ENCODE data around the gene GAK.

GAK gene

DNA sequence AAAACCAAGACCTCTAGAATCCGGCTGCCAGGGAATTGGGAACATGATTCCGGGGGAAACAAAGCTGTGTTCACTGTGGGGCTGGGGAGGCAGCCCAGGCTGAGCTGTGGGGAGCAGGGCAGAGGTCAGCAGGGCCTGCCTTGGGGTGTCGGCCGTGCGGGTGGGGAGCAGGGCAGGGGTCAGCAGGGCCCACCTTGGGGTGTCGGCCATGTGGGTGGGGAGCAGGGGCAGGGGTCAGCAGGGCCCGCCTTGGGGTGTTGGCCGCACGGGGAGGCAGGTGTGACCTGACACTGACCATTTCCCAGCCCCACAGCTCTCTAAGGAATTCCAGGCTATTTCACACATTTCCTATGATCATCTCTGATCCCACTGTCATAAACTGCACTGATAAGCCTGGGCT lies 60.6 kb downstream of the GAK start:
- Histone ChIP-seq H3K36me3 (ENCODE audit: insufficient read depth, low read length) (peaks cover 96% of the 10 kb centered on the region), H3K4me3 (ENCODE audit: low read depth in 1 of 2, low read length in 2 of 2) (no peak overlapping the region)
- TF ChIP-seq EZH2 (IDR thresholded peaks at IDR 0.05; ENCODE audit: borderline replicate concordance, low read depth, low read length, severe bottlenecking) = no peak
- TF ChIP-seq, protein P1, sequence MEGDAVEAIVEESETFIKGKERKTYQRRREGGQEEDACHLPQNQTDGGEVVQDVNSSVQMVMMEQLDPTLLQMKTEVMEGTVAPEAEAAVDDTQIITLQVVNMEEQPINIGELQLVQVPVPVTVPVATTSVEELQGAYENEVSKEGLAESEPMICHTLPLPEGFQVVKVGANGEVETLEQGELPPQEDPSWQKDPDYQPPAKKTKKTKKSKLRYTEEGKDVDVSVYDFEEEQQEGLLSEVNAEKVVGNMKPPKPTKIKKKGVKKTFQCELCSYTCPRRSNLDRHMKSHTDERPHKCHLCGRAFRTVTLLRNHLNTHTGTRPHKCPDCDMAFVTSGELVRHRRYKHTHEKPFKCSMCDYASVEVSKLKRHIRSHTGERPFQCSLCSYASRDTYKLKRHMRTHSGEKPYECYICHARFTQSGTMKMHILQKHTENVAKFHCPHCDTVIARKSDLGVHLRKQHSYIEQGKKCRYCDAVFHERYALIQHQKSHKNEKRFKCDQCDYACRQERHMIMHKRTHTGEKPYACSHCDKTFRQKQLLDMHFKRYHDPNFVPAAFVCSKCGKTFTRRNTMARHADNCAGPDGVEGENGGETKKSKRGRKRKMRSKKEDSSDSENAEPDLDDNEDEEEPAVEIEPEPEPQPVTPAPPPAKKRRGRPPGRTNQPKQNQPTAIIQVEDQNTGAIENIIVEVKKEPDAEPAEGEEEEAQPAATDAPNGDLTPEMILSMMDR (IDR thresholded peaks at IDR 0.05; ENCODE audit: borderline replicate concordance, extremely low read depth, low read length, poor library complexity, severe bottlenecking) = no peak

GRCh38 chr4:870951-871350 lies 61.2 kb downstream of the GAK start:
- TF ChIP-seq, protein P1 (IDR thresholded peaks at IDR 0.05; ENCODE audit: borderline replicate concordance, extremely low read depth, low read length, poor library complexity, severe bottlenecking) = no peak
- no peak for TF ChIP-seq EZH2 (IDR thresholded peaks at IDR 0.05; ENCODE audit: borderline replicate concordance, low read depth, low read length, severe bottlenecking)
- DNase-seq = no peak
- Histone ChIP-seq H3K4me2 (ENCODE audit: insufficient read depth, low read length) (no peak overlapping the region), H3K79me2 (ENCODE audit: insufficient read depth, low read length) (no peaks in the 10 kb centered on the region), H4K20me1 (ENCODE audit: insufficient read depth, low read length) (peaks cover 6% of the 10 kb centered on the region; the same call in 1 of the 2 replicates), H3K9me3 (ENCODE audit: insufficient read depth, low read length, severe bottlenecking) (peaks cover 3% of the 10 kb centered on the region), H3K27ac (ENCODE audit: low read length) (no peak overlapping the region), H3K27me3 (ENCODE audit: insufficient read depth, low read length, poor library complexity) (no peaks in the 10 kb centered on the region), H3K4me3 (ENCODE audit: low read depth in 1 of 2, low read length in 2 of 2) (no peak overlapping the region), H2AFZ (ENCODE audit: low read depth, low read length) (no peak overlapping the region), H3K9ac (ENCODE audit: low read depth, low read length) (no peak overlapping the region), H3K4me1 (ENCODE audit: insufficient read depth, low read length) (no peaks in the 10 kb centered on the region), H3K36me3 (ENCODE audit: insufficient read depth, low read length) (peaks cover 96% of the 10 kb centered on the region)
- ATAC-seq (ENCODE audit: insufficient read depth, low read depth) = no peak

More for the DNA sequence above, 60.6 kb downstream of the GAK start:
- Histone ChIP-seq H3K4me2 (ENCODE audit: insufficient read depth, low read length) (no peak overlapping the region), H3K9me3 (ENCODE audit: insufficient read depth, low read length, severe bottlenecking) (peaks cover 3% of the 10 kb centered on the region), H3K4me1 (ENCODE audit: insufficient read depth, low read length) (no peaks in the 10 kb centered on the region), H4K20me1 (ENCODE audit: insufficient read depth, low read length) (peaks cover 6% of the 10 kb centered on the region; the same call in 1 of the 2 replicates), H3K27ac (ENCODE audit: low read length) (no peak overlapping the region), H2AFZ (ENCODE audit: low read depth, low read length) (no peak overlapping the region), H3K79me2 (ENCODE audit: insufficient read depth, low read length) (no peaks in the 10 kb centered on the region), H3K27me3 (ENCODE audit: insufficient read depth, low read length, poor library complexity) (no peaks in the 10 kb centered on the region), H3K9ac (ENCODE audit: low read depth, low read length) (no peak overlapping the region)
- no peak for DNase-seq
- ATAC-seq (ENCODE audit: insufficient read depth, low read depth) = no peak

- H3K4me2 ChIP-seq (ENCODE audit: insufficient read depth, low read length) = no peak overlapping the region
- no peak overlapping the region for H2AFZ ChIP-seq (ENCODE audit: low read depth, low read length)
- no peaks in the 10 kb centered on the region for H3K79me2 ChIP-seq (ENCODE audit: insufficient read depth, low read length)
- TF ChIP-seq, protein P1 (IDR thresholded peaks at IDR 0.05; ENCODE audit: borderline replicate concordance, extremely low read depth, low read length, poor library complexity, severe bottlenecking) = no peak
- TF ChIP-seq EZH2 (IDR thresholded peaks at IDR 0.05; ENCODE audit: borderline replicate concordance, low read depth, low read length, severe bottlenecking) = no peak
- peaks cover 96% of the 10 kb centered on the region for H3K36me3 ChIP-seq (ENCODE audit: insufficient read depth, low read length)
- H3K4me3 ChIP-seq (ENCODE audit: low read depth in 1 of 2, low read length in 2 of 2) = no peak overlapping the region
- no peaks in the 10 kb centered on the region for H3K4me1 ChIP-seq (ENCODE audit: insufficient read depth, low read length)
- no peak for DNase-seq
- H3K27me3 ChIP-seq (ENCODE audit: insufficient read depth, low read length, poor library complexity) = no peaks in the 10 kb centered on the region
- no peak overlapping the region for H3K27ac ChIP-seq (ENCODE audit: low read length)
- H3K9me3 ChIP-seq (ENCODE audit: insufficient read depth, low read length, severe bottlenecking) = peaks cover 3% of the 10 kb centered on the region
- H3K9ac ChIP-seq (ENCODE audit: low read depth, low read length) = no peak overlapping the region
- no peak for ATAC-seq (ENCODE audit: insufficient read depth, low read depth)
- H4K20me1 ChIP-seq (ENCODE audit: insufficient read depth, low read length) = peaks cover 6% of the 10 kb centered on the region; the same call in 1 of the 2 replicates
Measured at GRCh38 chr4:869776-870175, 62.3 kb downstream of the GAK start.

GRCh38 chr4:868421-868820 lies 63.7 kb downstream of the GAK start:
- Histone ChIP-seq H2AFZ (ENCODE audit: low read depth, low read length) (no peak overlapping the region), H3K27me3 (ENCODE audit: insufficient read depth, low read length, poor library complexity) (no peaks in the 10 kb centered on the region), H4K20me1 (ENCODE audit: insufficient read depth, low read length) (peaks cover 6% of the 10 kb centered on the region; the same call in 1 of the 2 replicates), H3K4me1 (ENCODE audit: insufficient read depth, low read length) (no peaks in the 10 kb centered on the region), H3K4me3 (ENCODE audit: low read depth in 1 of 2, low read length in 2 of 2) (no peak overlapping the region), H3K9ac (ENCODE audit: low read depth, low read length) (no peak overlapping the region), H3K27ac (ENCODE audit: low read length) (no peak overlapping the region), H3K4me2 (ENCODE audit: insufficient read depth, low read length) (no peak overlapping the region), H3K36me3 (ENCODE audit: insufficient read depth, low read length) (peaks cover 96% of the 10 kb centered on the region), H3K79me2 (ENCODE audit: insufficient read depth, low read length) (no peaks in the 10 kb centered on the region), H3K9me3 (ENCODE audit: insufficient read depth, low read length, severe bottlenecking) (peaks cover 3% of the 10 kb centered on the region)
- no peak for DNase-seq
- TF ChIP-seq, protein P1 (IDR thresholded peaks at IDR 0.05; ENCODE audit: borderline replicate concordance, extremely low read depth, low read length, poor library complexity, severe bottlenecking) = no peak
- no peak for TF ChIP-seq EZH2 (IDR thresholded peaks at IDR 0.05; ENCODE audit: borderline replicate concordance, low read depth, low read length, severe bottlenecking)
- no peak for ATAC-seq (ENCODE audit: insufficient read depth, low read depth)
